Type B pancreatic cell (in vitro differentiated cells): Measurements from ENCODE around the gene MAK. TPM values are rescaled to one million over a fixed set of nuclear protein-coding genes. Genes with fewer than 3 reads are reported as not detected.
"Not testable (repeated sequence)": the region's sequence is repeated elsewhere in the genome, so short reads cannot be mapped to it uniquely, and the experiment has no call there.

ENCODE experiments used
- DNase-seq: peaks from one replicate; pipeline ENCODE4 v3.0.0; 2021; ENCODE audit warnings: mixed read lengths; ENCODE audit not compliant: unreplicated experiment; ENCODE audit errors: extremely low spot score
- H3K27ac Mint-ChIP-seq: 2 replicates; pipeline ENCODE4 v1.8.0; 2021; ENCODE audit warnings: mild to moderate bottlenecking, mixed read lengths
- H3K27me3 Mint-ChIP-seq: 2 replicates; pipeline ENCODE4 v1.8.0; 2021; ENCODE audit warnings: mixed read lengths
- H3K36me3 Mint-ChIP-seq: 2 replicates; pipeline ENCODE4 v1.8.0; 2021; ENCODE audit warnings: mixed read lengths
- H3K4me1 Mint-ChIP-seq: one replicate; pipeline ENCODE4 v1.8.0; 2021; ENCODE audit warnings: mixed read lengths; ENCODE audit not compliant: unreplicated experiment
- H3K4me3 Mint-ChIP-seq: 2 replicates; pipeline ENCODE4 v1.8.0; 2021; ENCODE audit warnings: mild to moderate bottlenecking, mixed read lengths
- H3K9me3 Mint-ChIP-seq: 2 replicates; pipeline ENCODE4 v1.8.0; 2021; ENCODE audit warnings: mixed read lengths
- long read RNA-seq: library from polyadenylated mRNA; unstranded; transcript quantifications from one replicate; pipeline ENCODE4 v2.0.0, GENCODE V29; 2020
- total RNA-seq: library from RNA; stranded (reverse); gene quantifications from 2 replicates; pipeline ENCODE4 v1.2.1, GENCODE V29; 2021; ENCODE audit warnings: low replicate concordance
- TF ChIP-seq, protein P1 (sequence below): fragments of 200-600 bp; sonication (generic); conservative IDR thresholded peaks from 2 replicates; pipeline ENCODE4 v1.5.0; 2021; ENCODE audit warnings: antibody characterized with exemption, mild to moderate bottlenecking

MAK gene, protein sequence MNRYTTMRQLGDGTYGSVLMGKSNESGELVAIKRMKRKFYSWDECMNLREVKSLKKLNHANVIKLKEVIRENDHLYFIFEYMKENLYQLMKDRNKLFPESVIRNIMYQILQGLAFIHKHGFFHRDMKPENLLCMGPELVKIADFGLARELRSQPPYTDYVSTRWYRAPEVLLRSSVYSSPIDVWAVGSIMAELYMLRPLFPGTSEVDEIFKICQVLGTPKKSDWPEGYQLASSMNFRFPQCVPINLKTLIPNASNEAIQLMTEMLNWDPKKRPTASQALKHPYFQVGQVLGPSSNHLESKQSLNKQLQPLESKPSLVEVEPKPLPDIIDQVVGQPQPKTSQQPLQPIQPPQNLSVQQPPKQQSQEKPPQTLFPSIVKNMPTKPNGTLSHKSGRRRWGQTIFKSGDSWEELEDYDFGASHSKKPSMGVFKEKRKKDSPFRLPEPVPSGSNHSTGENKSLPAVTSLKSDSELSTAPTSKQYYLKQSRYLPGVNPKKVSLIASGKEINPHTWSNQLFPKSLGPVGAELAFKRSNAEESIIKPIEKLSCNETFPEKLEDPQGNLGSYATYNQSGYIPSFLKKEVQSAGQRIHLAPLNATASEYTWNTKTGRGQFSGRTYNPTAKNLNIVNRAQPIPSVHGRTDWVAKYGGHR
- total RNA-seq: 0.43 and 1.6 TPM in 2 replicates
- long read RNA-seq, partial matches to known transcripts: 0 of 2 reads
- long read RNA-seq, other reads (novel, unspliced or antisense): 2 of 2 reads

DNA sequence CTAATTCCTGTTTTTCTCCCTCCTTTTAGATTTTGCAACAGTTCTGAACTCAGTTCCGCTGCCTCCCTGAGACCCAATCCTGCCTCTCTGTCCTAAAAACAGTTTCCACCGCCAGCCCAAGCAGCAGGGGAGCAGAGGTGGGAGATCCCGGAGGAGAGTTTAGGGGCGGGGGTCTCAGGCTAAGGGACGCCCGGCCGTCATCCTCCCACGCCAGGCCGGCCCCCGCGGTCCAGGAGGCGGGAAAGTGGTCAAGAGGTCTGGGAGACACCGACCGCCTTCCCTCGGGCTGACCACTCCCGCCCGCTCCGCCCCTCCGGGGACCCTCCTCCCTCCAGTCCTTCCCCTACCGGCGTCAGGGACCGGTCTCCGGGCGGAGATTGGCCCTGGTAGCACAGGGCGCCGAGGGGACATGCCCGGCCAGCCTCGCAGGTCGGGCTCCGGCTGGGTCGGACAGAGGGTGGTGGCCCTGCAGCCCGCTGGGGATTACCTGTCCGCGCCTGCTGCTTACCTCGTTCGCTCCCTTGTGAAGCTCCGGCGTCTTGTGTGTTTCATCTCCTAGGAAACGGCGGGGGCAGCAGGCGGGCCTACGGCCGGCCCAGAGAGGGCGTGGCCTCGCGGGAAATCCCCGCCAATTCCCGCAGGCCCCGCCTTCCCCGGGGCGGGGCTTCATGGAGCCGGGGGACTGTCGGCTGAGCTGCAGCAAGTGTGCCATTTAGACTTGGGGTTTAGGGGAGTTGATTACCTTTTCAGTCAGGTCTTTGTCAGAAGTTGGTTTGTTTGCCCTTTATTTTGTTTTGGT lies at the start of gene MAK:
MAK (minus strand) TSS at position 545 of the 799 bp plus-strand sequence. CDS start 7,891 bp downstream, outside the sequence.
- TF ChIP-seq, protein P1, sequence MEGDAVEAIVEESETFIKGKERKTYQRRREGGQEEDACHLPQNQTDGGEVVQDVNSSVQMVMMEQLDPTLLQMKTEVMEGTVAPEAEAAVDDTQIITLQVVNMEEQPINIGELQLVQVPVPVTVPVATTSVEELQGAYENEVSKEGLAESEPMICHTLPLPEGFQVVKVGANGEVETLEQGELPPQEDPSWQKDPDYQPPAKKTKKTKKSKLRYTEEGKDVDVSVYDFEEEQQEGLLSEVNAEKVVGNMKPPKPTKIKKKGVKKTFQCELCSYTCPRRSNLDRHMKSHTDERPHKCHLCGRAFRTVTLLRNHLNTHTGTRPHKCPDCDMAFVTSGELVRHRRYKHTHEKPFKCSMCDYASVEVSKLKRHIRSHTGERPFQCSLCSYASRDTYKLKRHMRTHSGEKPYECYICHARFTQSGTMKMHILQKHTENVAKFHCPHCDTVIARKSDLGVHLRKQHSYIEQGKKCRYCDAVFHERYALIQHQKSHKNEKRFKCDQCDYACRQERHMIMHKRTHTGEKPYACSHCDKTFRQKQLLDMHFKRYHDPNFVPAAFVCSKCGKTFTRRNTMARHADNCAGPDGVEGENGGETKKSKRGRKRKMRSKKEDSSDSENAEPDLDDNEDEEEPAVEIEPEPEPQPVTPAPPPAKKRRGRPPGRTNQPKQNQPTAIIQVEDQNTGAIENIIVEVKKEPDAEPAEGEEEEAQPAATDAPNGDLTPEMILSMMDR: no peak
- Mint-ChIP-seq H3K4me1 (no peaks in the 10 kb centered on the region), H3K27me3 (peaks cover 52% of the 10 kb centered on the region), H3K27ac (peak within 1 kb of the TSS; percentile 60), H3K4me3 (peak within 1 kb of the TSS; percentile 90), H3K9me3 (no peaks in the 10 kb centered on the region), H3K36me3 (no peaks in the 10 kb centered on the region)
- DNase-seq: peak; percentile 90

DNA sequence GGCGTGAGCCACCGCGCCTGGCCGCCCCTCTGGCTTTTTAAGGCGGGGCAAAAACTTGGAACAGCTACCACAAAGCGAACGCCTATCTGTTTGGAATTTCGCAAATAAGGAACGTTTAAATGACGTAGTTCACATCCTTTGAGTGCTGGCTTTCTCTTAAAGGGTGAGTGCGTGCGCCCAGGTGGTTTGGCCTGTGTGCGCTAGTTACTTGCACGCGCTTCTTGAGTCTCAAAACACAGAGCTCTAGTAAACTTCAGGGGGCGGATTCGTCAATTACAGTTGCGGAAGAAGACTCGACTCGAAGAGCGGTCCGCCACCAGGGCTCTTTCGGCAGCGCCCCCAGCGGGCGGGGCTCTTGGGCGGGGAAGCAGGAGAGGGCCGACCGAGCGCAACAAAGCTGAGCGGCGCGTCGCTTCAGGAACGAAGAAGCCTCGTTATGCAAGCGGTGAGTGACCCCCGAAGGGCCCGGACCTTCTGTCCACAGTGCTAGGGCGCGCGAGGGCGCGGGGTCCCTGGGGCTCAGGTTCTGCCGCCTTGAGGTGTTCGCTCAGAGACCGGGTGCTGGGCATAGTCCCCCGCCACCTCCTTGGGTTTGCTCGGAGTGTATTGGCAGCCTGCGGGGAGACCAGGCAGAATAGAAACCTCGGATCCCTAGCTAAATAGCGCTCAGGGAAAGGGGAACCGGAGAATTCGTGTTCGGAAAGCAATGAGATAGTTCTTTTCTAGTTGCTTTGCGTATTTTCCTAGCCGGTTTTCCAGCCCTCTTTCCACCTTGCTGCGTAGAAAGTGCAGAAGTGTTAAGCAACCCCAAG lies 48.6 kb upstream of the MAK start, which contains the start of gene SYCP2L:
SYCP2L (plus strand) TSS at position 362 of the 812 bp plus-strand sequence; CDS start at position 437, 75 bp downstream.
- H3K9me3 Mint-ChIP-seq: peaks cover 10% of the 10 kb centered on the region
- DNase-seq: no peak
- H3K27me3 Mint-ChIP-seq: peaks cover 46% of the 10 kb centered on the region
- peaks cover 12% of the 10 kb centered on the region for H3K4me1 Mint-ChIP-seq
- H3K36me3 Mint-ChIP-seq: peaks cover 12% of the 10 kb centered on the region
- H3K4me3 Mint-ChIP-seq: peak within 1 kb of the TSS; percentile 98
- TF ChIP-seq, protein P1: peak; percentile 79
- peak within 1 kb of the TSS; percentile 96 for H3K27ac Mint-ChIP-seq

DNA sequence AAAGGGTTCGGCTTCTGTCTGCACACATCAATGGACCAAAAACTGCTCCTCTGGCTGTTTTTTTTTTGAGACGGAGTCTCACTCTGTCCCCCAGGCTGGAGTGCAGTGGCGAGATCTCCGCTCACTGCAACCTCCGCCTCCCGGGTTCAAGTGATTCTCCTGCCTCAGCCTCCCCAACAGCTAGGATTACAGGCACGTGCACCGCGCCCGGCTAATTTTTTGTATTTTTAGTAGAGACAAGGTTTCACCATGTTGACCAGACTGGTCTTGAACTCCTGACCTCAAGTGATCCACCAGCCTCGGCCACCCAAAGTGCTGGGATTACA lies 48.0 kb upstream of the MAK start:
- peak overlapping the region; percentile 98 for H3K4me3 Mint-ChIP-seq
- peaks cover 12% of the 10 kb centered on the region for H3K4me1 Mint-ChIP-seq
- H3K27ac Mint-ChIP-seq: peak overlapping the region; percentile 96
- not testable (repeated sequence) for H3K36me3 Mint-ChIP-seq, H3K9me3 Mint-ChIP-seq, DNase-seq
- H3K27me3 Mint-ChIP-seq: peaks cover 52% of the 10 kb centered on the region

DNA sequence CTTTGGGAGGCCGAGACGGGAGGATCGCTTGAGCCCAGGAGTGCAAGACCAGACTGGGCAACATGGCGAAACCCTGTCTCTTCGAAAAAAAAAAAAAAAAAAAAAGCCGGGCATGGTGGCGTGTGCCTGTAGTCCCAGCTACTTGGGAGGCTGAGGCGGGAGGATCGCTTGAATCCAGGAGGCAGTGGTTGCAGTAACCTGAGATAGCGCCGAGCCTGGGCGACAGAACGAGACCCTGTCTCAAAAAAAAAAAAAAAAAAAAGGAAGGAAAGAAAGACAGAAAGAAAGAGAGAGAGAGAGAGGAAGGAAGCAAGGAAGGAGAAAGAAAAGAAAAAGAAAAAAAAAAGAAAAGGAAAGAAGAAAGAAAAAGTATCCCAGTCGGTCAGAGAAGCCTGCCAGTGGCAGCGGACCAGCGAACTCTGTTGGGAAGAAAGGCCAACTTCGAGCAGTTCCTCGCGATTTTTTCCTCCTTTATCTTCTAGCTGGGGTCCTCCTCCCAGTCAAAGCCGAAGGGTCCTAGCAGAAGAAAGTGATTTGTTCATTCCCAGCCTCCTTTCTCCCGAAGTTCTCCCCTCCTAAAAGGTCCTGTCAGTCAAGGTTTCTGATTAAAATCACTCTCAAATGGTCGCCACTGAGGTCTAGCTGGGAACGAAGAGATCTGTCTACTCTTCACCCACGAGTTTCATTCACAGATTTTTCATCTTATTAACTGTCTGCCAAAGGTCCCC lies 46.1 kb upstream of the MAK start:
- Mint-ChIP-seq H3K36me3 (no peaks in the 10 kb centered on the region), H3K27me3 (peaks cover 71% of the 10 kb centered on the region), H3K27ac (no peak overlapping the region), H3K9me3 (no peaks in the 10 kb centered on the region), H3K4me3 (peak overlapping the region; percentile 32), H3K4me1 (peaks cover 12% of the 10 kb centered on the region)
- no peak for DNase-seq
- TF ChIP-seq, protein P1: no peak
